HG02678 (cell line): ENCODE measurements around the gene ETNPPL.

Experiments
- ATAC-seq: cut with Tn5 transposase; IDR thresholded peaks from one replicate; pipeline ENCODE4 v1.9.1; 2021; ENCODE audit warnings: mild to moderate bottlenecking, moderate library complexity; ENCODE audit not compliant: unreplicated experiment

The ETNPPL gene

DNA sequence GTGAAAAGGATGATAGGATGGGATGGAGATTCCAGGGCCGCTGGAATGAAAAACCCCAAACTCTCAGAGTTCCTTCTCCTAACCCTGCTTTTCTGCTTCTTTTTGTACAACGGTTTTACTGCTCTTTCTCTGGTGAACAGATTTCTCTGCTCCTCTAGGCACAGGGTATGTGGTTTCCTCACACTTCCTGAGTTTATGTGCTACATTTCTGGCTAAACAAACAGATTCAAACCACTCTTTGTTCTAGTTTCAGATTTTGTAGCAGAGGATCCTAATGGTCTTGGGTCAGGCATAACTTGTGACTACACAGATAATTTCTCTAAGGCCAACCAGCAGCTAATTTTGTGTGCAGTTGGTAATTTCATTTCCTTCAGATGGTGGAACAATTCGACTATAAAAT, 59.9 kb downstream of the ETNPPL start:
- ATAC-seq = no peak

DNA sequence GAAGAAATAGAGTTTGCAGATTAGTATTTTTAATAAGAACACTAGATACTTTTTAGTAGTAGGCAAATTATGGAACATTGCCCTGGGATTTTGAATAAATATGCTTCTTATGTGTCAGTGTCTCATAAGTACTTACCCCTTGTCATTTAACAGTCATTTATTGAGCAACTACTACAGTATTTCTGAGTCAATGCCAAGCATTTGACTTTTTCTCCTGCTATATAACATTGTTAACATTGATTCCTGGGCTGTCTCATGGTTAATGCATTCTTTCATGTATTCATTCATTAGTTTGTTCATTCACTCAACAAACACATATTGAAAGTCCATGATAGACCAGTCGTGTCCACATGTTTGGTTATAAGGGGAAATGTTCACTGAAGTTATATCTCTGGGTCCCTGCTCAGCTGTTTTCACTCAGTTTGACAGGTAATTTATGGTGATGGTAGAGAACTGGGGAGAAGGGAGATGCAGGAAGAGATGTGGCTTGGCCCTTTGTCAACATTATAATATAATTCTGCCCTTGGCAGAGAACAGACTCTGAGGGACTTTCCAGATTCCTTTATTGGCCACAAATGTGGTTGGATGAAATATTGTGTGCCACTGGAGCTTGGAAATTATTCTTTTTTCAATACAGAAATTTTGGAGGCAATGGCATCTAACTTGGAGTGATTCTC, 62.6 kb downstream of the ETNPPL start:
- ATAC-seq = no peak

- ATAC-seq = no peak
Observed at GRCh38 chr4:108696160-108696559, 66.7 kb downstream of the ETNPPL start.

- no peak for ATAC-seq
Observed at GRCh38 chr4:108695062-108695461, 67.8 kb downstream of the ETNPPL start.

GRCh38 chr4:108694423-108694822, 68.4 kb downstream of the ETNPPL start:
- no peak for ATAC-seq

DNA sequence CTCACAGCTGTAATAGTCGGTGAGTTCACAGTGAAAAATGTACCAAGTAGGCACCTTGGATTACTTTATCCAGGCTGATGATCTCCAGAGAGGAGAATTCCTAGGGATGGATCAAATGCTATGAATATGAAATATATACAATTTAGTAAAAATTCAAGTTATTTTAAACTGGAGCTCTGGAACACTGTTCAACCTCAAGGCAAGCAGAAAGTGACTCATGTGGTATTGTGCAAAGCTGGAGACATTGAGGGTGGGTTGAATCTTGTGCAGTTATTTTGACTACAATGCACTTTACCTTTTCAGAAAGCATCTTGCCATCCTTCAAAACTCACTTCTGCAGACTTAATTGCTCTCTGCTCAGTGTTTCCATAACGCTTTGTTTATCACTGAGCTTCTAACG, 69.0 kb downstream of the ETNPPL start:
- ATAC-seq = no peak

- no peak for ATAC-seq
Observed at GRCh38 chr4:108693211-108693610, 69.6 kb downstream of the ETNPPL start.
